Daoy (cell line): Measurements from ENCODE around the gene TMEM30B. TPM values are rescaled to one million over a fixed set of nuclear protein-coding genes. Genes with fewer than 3 reads are reported as not detected.

Source experiments
- DNase-seq: peaks from one replicate; pipeline ENCODE4 v3.0.0-alpha.2; 2015; ENCODE audit warnings: low read depth
- total RNA-seq: library from RNA; depleted of rRNA; stranded (reverse); fragments of >200 nt; shearing (Covaris generic); gene quantifications from 2 replicates; pipeline ENCODE4 v1.2.3, GENCODE V29; 2014; rRNA removed

Gene TMEM30B
- total RNA-seq, 1 experiment from 2014 or later, result not detected

- DNase-seq, result no peak
Observed at GRCh38 chr14:61233436-61233956, 47.6 kb downstream of the TMEM30B start.

GRCh38 chr14:61231810-61232209, 49.3 kb downstream of the TMEM30B start:
- no peak for DNase-seq

- no peak for DNase-seq
Observed at GRCh38 chr14:61229981-61230380, 51.2 kb downstream of the TMEM30B start.

- DNase-seq, result no peak
Observed at GRCh38 chr14:61229475-61229888, 51.7 kb downstream of the TMEM30B start.

- DNase-seq, result no peak
Observed at GRCh38 chr14:61227884-61228591, 53.1 kb downstream of the TMEM30B start.

Other genes starting within 250 kb of the TMEM30B start
- gene PRKCH, start 40.2 kb upstream of the TMEM30B start, total RNA-seq, result 5.8 and 23.5 TPM in 2 replicates